HuH-7.5 (cell line): Measurements from ENCODE around the gene RFX2.
"Not testable (repeated sequence)": the region's sequence is repeated elsewhere in the genome, so short reads cannot be mapped to it uniquely, and the experiment has no call there.

Source experiments
- DNase-seq: peaks from one replicate; pipeline ENCODE4 v3.0.0; 2011; ENCODE audit warnings: low spot score

The RFX2 gene

DNA sequence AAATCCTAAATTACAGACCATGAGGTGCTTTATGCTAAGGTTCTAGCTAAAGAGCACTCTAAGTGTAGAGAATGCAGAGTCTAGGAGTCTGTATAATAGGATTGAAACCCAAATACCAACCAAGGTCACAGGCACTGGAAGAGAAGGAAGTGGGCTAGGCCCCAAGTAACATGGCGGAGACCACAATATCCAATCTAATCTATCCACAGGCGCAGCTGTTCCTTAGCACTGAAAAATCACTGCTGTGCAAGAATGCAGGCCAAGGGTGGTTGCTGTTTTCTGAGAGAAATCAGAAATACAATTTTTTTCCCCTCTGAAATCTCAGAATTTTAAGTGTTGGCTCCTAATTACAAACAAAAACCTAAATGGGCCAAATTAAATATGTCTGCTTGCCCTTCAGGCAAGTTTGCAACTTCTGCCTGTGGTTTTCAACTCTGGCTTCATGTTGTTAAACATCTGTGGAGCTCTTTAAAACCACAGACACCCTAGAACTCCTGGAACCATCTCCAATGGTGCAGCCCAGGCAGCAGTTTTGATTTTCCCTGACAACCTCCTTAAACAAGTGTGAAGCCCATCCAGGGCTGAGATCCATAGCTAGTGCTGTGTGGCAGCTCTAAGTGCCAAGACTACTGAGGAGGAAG lies 138.5 kb downstream of the RFX2 start:
- no peak for DNase-seq

GRCh38 chr19:5969476-5969875 lies 140.8 kb downstream of the RFX2 start:
- DNase-seq = no peak

GRCh38 chr19:5968431-5969373 lies 141.6 kb downstream of the RFX2 start:
- DNase-seq = no peak

- DNase-seq = peak; percentile 86
Observed at GRCh38 chr19:5967994-5968430, 142.3 kb downstream of the RFX2 start.

DNA sequence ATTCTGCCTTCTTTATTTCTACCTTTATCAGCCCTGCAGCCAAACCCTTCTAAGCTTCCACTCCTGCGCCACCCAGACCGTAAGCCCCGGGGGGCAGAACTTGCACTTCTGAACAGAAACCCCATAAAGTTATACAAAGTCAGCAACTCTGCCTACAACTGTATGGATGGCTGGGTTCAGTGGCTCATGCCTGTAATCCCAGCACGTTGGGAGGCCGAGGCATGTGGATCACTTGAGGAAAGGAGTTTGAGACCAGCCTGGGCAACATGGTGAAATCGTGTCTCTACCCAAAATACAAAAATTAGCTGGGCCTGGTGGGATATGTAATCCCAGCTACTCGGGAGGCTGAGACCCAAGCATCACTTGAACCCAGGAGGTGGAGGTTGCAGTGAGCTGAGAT lies 142.7 kb downstream of the RFX2 start:
- no peak for DNase-seq

- DNase-seq = no peak
Observed at GRCh38 chr19:5966941-5967340, 143.4 kb downstream of the RFX2 start.

DNA sequence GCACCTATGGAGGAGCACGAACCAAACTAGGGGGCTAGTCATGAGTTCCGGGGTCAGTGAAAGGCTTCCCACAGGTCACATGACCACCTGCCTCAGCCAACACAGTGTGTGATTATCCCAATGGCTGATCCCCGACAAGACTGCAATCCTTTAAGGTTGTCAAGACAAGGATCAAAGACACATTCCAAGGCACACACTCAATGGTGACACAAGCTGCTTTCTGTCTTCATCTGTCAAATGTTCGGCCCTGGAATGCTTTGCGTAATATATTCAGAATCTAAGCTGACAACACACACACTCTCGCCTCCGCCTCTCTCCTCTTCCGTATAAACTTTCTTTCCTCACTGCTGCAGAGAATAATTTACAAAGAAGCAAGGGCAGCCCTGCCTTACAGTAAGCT lies 144.1 kb downstream of the RFX2 start:
- no peak for DNase-seq

DNA sequence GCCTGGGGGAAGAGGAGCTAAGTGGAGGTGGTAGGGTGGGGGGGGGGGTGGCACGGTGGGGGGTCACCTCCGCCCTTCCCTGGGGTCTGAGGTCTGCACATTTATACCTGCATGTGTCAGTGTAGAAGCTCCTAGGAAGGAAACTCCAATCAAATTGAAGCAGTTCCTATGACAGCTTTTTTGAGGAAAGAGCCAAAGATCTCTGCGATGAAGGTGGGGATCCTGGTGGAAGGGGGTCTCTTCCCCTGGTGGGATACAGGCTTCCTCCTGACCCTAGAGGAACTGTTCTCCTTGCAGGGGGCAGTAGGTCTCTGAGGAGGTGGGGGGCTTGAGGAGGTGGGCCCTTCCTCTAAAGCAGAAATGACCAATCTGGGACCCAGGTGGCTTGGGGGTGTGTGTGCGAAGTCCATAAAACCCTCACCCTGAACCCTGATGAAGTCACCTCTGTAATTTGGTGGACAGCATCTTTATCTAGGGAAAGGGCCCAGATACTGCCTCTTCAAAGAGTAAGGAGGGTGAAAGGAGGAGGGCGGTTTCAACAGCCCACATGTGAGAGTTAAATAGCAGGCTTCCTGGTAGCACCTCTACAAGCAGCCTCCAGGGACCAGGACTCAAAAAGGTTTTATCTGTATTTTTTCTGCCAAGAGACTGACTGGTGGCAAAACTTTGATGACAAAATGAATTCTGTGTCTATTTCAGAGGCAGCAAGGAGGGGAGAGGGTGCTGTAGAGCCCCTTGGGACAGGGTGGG lies 145.3 kb downstream of the RFX2 start:
- DNase-seq = no peak

DNA sequence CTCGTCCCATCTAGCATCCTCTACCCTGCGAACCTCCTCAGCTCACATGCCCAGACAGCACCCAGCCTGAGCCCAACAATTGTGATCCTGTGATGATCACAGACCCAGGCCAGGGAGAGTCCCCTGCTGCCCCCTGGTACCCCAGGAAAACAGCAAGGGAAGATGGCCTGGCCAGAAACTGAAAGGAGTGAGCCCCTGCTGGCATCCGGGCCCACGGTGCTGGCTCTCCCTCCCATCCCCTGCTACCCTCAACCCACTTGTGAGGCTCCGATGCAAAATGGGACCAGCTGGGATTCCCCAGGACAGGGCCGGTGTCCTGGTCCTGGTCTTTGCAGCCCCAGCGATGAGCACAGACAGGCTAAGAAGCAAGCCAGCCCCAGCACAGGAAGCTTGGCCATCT lies 146.4 kb downstream of the RFX2 start:
- DNase-seq = no peak

DNA sequence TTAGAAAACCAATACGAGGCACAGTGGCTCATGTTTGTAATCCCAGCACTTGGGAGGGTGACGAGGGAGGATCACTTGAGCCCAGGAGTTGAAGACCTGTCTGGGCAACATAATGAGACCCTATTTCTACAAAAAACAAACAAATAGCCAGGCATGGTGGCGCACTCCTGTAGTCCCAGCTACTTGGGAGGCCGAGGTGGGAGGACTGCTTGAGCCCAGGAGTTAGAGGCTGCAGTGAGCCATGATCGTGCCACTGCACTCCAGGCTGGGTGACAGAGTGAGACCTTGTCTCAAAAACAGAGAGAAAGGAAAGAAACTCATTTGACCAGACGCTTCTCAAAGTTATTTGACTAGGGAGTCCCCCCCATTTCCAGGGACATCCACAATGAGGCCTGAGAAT lies 147.0 kb downstream of the RFX2 start:
- not testable (repeated sequence) for DNase-seq

GRCh38 chr19:5961969-5962945 lies 148.0 kb downstream of the RFX2 start:
- peak; percentile 95 for DNase-seq

GRCh38 chr19:5961641-5961968 lies 148.7 kb downstream of the RFX2 start:
- DNase-seq = not testable (repeated sequence)

- no peak for DNase-seq
Observed at GRCh38 chr19:5960005-5961001, 150.0 kb downstream of the RFX2 start.

DNA sequence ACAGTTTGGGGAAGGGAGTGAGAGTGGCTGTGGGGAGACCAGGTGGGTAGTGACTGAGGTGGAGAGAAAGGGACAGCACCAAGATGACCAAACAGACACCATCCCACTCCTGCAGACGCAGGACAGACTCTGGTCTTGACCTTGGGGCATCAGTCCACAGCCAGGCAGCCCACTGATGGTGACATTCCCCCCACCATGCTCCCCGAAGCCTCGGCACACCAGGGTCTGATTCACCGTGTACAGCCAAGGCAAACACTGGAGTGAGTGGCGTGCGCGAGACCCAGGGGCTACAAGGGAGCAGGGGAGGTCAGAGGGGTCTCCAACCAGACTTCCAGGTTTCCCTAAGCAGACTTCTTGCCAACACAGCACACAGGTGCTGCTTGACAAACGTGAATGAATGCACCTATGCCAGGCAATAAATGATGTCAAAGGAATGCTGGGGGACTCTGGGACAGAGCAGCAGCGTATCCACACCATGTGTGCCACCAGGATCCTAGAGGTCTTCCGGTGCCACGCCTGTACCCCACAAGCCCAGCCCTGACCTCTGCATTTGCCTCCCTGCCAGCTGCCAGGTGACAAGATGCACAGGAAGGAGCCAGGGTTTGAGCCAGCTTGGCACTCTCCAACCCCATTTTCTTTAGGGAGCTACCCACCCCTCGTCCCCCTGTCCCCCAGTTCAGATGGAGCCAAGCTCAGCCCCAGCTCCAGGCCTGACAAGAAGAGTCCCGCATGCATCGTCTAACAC lies 150.9 kb downstream of the RFX2 start:
- no peak for DNase-seq

DNA sequence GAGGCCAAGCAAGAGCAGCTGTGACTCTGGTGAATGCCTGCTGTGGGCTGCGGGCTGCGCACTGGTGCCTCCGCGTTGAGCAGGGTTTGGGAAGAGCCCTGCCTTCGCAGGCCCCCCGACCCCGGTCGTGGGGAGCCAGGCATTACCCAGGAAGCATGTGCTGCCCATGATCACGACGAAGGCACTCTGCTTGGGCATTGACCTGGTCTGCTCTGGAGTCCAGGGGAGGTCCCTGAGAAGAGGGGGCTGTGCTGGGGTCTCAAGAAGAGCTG lies 151.5 kb downstream of the RFX2 start:
- no peak for DNase-seq

GRCh38 chr19:5958074-5958850 lies 152.0 kb downstream of the RFX2 start:
- DNase-seq = no peak

DNA sequence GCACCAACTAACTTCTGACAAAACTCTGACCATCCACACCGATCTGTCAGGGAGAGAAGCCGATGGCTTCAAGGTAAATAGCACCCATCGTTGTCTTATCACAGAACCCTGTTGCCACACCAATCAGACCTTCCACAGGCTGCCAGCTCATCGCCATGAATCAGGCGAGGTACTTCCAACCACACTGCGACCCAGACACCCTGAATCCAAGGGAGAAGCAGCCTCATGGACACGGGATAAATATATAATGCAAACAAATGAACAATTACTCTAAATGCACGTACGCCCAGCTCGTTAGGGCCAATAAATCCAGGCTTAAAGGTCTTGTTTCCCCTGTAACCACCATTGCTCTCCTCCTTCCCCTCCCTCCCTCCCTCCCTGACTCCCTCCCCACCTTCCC lies 153.1 kb downstream of the RFX2 start:
- no peak for DNase-seq

- no peak for DNase-seq
Observed at GRCh38 chr19:5956728-5957127, 153.6 kb downstream of the RFX2 start.

DNA sequence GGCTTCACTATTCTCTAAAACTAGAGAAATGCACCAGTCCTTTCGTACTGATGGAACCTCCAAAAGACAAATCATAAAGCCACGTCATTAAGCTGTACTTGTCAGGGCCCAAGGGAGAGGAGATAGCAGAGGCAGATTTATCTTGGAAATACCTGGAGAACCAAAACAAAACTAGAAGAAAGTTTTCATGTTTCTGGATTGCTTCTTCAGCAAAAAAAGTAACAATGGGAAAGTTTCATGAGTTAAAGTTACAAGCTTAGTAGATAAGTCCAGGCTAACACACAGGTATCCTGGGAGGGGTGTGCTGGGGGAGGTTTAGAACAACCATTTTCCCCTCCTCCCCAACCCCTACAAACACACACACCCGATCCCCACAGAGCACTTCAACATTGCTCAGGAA lies 154.0 kb downstream of the RFX2 start:
- DNase-seq = no peak
